Suppressor macrophage treated with lipopolysaccharide for 4 hours (primary cell): ENCODE data around the gene FOXN3.

Experiments
- DNase-seq: peaks from one replicate; pipeline ENCODE4 v3.0.0-alpha.2; 2020

Gene FOXN3

DNA sequence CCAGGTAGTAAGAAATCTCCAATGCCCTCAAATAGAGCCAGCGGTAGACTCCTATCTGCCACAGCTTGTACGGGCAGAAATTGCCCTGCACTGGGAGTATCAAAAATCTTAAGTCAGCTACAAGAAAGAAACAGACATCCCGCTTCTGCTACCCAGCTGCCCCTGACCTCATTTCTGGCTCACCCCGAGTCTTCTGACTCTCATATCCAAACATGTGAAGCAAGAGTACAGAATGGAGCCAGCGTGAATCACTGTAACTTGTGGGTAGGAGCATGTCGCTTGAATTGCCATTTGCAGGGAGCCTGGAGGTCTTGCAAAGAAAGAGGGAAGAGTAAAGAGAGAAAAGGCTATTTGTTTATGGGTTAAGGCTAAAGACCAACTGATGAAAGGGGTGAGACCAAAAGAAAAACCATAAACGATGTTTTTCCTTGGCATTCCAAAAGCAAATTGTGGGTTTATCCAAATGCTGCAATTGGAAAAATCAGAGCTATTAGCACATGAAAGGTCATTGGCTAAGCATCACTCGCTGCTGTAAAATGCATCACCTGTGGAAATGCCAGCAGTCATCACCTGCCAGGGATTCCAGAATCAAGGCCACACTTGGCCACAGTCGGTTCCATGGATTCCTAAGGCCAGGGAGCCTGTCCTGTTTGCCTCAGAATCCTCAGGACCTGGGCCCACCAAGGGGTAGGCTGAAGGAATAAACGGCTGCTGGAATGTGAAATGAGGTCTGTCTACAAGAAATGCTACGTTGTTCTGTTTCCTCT is 86.6 kb downstream of the FOXN3 start:
- peak; percentile 27 for DNase-seq

GRCh38 chr14:89327771-89328212 is 89.2 kb downstream of the FOXN3 start:
- DNase-seq = no peak

DNA sequence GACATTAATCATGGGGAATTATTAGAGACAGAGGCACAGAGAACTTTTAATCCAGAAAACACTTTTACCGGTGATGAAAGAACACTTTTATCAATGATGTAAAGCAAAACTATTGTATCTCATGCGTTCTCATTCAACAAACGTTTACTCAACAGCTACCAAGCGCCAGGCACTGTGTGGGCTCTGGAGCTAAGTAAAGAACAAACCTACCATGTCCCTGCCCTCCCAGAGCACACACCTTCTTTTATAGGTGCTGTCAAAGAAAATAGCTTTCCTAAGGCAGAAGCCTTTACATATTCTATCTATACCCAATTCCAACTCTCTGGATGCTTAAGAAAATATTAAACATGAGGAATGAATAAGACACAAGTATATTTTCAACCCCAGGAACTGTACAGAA is 91.1 kb downstream of the FOXN3 start:
- no peak for DNase-seq

- DNase-seq = no peak
Measured at GRCh38 chr14:89325299-89325883, 91.6 kb downstream of the FOXN3 start.

DNA sequence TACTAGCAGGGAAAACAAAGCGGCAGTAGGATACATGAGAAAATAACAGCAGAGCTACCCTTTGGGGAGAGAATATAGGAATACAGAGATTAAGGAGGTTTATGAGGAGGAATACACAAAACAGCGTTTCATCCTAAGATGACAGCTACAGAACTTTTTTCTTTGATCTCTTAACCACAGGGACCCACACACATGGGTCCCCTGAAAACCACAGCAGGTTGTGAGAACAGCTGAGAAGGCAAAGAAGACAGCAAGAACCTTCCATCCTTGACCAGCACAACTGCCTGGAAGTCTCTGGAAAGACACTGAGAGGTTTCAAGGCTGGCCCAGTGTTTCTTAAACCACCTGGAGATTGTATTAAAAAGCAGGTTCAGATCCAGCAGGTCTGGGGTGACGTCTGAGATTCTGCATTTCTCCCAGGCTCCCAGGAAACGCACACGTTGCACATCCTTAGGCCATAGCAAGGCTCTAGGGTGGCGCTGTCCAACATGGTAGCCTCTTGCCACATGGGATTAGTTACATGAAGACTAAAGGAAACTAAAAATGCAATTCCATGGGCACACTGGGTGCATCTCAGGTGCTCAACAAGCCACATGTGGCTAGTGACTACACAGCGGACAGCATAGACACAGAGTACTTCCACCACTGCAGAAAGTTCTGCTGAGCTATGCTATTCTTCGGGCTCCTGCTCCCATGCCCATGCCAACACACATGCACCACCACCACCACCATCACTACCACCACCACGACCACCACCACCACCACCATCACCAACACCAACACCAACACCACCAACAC is 92.3 kb downstream of the FOXN3 start:
- DNase-seq = no peak

DNA sequence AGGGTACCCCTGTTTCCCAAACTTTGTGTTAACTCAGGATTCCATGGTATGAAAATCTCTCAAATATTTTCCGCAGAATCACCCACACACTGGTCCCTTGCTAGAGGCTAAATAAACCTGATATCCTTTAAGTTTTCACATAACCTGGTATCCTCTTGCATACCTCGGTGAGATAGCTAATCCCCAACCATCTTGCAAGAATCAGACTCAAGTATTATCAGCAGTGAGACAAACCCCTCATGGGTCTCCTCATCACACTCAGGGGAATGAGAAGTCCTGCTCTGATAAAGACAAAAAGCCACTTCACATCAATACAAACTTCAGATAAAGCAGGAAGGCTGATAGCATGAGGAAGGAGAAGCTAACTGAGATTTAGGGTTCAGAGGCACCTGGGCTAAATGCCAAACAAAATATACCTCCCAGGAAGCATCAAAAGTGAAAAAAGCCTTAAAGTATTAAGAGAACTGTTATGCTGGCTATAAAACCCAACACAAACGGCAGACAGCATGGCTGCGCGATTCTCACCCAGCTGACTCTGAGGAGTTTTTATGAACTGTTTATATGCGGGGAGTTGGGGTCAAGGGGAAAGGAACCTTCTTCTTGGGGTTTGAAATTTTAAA is 96.5 kb downstream of the FOXN3 start:
- no peak for DNase-seq

DNA sequence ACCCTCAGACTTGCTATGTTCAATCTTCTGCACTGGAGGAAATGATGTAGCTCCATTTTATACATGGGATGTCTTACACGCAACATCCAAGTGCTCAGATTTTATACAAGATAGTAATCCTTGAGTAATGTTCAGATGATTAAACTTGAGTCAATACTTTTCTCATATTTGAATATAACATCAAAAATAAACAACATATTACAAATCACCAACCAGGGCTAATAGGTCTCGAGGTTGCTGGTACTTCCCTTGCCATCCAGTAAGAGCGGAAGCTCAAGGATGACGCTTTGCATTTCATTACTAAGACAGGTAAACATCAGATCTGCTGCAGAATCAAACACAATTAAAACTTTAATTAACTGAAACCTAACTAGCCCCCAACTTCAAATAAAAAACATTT is 97.3 kb downstream of the FOXN3 start:
- DNase-seq = no peak

DNA sequence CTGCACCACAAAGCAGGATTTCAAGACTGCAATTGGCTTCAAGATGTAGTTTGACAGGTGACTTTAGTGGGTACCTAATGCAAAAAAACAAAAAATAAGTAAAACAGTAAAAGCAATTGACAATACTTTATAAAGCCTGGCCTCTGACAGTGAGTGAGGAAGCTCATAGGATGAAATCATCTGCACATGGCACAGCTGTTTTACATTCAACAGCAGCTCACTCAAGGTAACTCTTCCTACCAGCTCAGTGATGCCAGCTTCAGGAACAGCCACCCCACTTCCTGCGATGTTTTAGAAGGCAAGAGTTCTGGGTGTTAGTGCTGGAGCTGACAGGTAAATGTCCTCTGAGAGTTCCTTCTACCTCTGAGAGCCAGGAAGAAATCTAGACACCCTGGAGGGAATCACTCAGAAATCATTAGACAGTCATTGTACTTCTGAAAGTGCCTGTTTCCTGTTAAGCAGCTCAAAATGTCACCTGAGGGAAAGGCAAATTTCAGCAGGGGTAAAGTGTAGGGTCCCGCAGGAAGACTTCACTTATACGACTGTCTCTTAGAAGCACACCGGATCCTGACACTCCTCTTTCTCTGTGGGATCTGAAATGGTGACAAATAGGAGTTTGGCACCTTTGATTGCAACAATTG is 99.9 kb downstream of the FOXN3 start:
- DNase-seq = no peak

- no peak for DNase-seq
Measured at GRCh38 chr14:89315493-89316470, 101.3 kb downstream of the FOXN3 start.

DNA sequence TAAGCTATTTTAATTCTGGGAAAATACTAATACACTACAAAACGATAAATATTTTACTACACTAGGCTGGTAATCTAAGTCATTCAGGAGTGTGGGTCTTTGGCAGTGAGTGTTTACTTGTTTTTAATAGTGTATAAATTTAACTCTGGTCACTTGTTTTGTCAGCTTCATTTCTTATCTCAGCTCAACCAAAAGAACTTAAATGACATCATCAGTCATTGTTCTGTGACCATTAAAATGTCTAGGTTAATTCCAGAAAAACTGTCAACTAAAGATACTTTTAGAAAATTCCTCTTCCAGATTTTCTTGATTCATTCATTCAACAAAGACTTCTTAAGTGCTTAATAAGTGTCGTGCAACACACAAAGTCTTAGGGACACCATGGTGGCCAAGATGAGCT is 102.8 kb downstream of the FOXN3 start:
- DNase-seq = no peak

- no peak for DNase-seq
Measured at GRCh38 chr14:89312932-89313331, 104.1 kb downstream of the FOXN3 start.

DNA sequence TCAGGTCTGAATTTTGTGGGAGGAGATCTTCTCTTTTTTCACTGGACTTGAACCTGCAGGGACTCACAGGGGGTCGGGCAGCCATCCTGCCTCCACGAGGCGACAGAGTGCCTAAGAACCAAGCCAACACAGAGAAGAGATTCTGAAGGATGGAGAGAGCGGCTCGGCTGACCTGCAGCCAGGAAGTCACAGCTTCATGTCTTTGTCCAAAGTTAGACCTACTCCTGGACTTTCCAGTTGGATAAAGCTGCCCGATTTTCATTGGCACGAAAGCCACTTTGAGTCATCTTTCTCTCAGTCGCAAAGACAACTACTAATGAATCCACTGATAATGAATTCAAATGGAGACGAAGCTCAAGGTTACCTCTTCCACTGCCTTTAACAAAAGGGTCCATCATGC is 106.8 kb downstream of the FOXN3 start:
- DNase-seq = no peak

DNA sequence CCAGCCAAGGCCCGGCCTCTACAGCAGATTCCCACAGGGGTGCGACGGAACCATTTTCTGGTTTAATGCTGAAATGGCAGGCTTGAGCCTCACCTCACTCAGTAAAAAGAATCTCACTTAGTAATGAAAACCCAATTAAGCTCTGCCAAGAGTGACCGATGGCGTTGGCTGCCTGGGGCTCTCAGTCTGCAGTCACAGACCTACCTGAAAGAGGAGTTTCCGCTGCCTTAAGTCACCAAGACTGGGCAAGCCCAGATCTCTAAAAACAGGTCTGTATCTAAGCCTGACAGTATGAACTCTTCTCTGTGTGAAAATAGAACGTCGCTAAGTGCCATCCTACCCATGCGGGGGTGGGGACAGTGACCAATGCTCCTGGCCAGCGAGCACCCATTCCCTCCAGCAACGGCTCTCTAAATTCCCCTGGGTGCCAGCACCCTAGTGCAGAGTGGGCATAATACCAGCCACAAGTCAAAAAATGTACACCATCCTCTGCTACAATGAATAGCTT is 107.3 kb downstream of the FOXN3 start:
- no peak for DNase-seq

GRCh38 chr14:89308232-89308959 is 108.6 kb downstream of the FOXN3 start:
- DNase-seq = peak; percentile 78

DNA sequence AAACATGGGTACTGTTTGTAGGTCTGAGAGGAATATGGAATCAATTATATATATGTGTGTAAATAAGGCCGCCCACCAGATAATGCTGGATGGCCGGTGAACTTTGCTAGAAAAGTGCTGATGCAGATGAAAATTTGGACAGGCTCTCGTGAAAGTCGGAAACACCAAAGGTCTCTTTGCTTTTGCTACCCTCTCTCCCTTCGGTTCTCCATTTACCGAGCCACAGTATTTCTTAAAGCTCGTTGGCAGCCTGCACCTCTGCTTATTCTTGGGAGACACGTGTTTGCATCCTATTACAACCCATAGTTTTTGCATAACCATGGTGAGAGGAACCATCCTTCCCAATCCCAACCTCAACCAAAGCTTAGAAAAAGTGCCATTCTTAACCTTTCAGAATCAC is 109.6 kb downstream of the FOXN3 start:
- no peak for DNase-seq

- peak; percentile 74 for DNase-seq
Measured at GRCh38 chr14:89304972-89305703, 111.9 kb downstream of the FOXN3 start.

GRCh38 chr14:89304561-89304960 is 112.5 kb downstream of the FOXN3 start:
- DNase-seq = no peak

DNA sequence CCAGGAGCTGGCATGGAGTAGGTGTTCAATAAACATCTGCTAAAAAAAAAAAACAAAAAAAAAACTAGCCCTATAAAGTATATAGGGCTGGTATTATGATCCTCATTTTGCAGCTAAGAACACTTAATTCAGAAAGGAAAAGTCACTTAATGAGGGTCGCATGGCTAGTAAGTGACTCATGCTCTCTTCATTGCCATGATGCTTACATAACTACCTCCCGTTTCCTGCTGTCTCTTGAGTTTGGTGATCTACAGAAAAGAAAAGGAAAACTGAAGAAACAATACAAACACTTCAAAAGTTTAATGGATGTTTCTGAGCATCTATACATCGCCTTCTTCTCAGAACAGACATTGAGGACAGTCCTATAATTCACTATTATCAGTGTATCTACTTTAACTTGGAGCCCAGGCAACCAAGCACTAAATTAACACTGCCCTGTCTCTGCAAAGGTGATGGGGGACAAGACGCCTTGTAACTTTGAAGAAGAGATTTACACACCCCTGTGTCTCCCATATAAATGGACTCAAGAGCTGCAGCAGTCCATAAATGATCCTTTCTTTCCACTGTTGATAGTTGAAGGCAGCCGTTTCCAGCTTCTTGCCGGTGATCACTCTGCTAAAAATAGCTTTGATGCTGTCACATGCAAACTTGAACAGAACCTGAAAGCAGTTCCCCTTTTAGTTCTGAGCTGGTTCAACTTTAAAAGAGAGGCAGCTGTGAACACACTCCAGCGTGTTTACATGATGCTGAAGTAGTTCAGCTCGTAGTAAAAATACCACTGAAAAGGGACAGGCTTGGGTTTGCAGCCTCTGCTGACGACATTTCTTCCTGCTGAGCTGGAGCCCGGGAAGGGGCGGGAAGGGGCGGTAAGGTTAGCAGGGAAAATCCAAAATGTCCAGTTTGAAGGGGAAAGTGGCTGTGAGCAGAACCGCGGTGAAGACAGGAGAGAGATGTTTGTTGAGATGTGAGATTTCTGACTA is 113.3 kb downstream of the FOXN3 start:
- peak; percentile 85 for DNase-seq
